K562 treated with DMSO at 1 percent for 12 hours (cell line): ENCODE results near the gene VIPR1. TPM values are rescaled to one million over a fixed set of nuclear protein-coding genes. Genes with fewer than 3 reads are reported as not detected.

ENCODE experiments used
- total RNA-seq: library from RNA; unstranded; fragments of 300-600 nt; gene quantifications from 2 replicates; pipeline ENCODE4 v1.2.3, GENCODE V29; 2022; ENCODE audit not compliant: insufficient read depth

Gene VIPR1, protein sequence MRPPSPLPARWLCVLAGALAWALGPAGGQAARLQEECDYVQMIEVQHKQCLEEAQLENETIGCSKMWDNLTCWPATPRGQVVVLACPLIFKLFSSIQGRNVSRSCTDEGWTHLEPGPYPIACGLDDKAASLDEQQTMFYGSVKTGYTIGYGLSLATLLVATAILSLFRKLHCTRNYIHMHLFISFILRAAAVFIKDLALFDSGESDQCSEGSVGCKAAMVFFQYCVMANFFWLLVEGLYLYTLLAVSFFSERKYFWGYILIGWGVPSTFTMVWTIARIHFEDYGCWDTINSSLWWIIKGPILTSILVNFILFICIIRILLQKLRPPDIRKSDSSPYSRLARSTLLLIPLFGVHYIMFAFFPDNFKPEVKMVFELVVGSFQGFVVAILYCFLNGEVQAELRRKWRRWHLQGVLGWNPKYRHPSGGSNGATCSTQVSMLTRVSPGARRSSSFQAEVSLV
- not detected in 2 replicates for total RNA-seq

DNA sequence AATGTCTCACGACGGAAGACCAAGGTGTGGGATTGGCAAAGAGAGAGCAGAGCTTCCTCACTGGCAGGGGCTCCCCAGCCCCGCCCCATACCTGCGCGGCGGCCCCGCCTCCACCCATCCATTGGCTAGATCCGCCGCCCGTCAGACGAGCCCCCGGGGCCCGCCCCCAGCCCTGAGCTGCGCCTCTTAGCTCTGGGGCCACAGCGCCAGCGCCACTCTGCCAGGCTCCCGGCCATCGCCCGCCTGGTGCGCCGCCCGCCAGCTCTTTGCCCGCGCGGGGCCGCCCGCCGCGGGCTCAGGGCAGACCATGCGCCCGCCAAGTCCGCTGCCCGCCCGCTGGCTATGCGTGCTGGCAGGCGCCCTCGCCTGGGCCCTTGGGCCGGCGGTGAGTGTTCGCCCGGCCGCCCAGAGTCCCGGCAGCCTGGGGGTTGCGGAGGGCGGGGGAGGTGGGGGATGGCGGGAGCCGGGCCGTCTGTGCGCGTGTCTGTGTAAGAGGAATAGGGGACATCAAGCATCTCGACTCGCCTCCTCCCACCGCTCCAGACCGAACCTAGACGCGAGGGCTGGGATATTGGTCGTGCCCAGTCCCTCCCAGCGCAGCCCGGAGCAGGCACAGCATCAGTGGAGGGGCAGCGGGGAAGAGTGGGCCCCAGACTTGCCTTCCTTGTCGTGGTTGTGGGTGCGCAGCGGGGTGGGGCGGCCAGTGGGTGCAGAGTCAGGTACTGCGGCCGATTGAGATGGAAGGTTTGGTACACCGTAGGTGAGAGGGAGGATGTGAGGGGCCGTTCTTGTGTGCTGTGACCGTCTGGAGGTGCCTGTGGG is at the start of gene VIPR1:
Gene VIPR1 (plus strand): TSS at position 215 of the 822 bp plus-strand sequence. CDS start 93 bp downstream, at position 308.

DNA sequence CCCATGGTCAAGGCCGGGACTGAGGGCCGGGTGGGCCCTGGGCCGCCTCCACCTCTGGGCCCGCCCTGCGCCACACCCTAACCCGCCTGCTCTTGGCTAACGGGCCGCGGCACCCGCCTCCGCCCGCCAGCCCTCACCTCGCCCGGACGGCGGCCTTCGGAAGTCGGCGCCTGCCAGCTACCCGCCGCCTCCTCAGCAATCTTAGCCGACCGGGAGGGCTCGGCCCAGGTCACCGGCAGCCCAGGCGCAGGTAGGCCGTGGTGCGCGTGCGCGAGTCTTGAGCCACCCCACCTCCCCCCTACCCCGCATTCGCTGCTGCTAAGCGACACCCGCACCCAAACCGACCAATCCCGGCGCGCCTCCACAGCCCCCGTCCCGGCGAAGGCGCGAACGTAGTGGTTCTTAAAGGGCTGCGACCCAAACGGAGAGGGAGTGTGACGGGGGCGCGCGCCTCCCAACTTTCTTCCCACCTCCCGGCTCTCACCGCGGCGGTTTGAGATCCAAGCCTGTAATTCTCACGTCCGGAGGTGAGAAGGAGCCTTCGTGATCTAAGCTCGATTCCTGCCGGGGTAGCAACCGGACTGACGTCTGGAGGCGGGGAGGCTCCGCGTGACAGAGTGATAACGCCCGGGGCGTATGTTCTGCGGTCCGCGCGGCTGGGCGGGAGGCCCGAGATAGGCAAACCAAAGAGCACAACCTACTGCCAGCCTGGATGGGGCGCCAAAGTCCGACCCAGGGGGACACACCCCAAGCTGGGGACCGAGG is 79.4 kb downstream of the VIPR1 start, which contains the start of gene SEC22C:
Gene SEC22C (minus strand): TSS at position 259 of the 765 bp plus-strand sequence. CDS start 12,921 bp downstream, outside the sequence.

Other genes starting within 250 kb of the VIPR1 start
- gene CCK, start 236.5 kb upstream of the VIPR1 start, total RNA-seq, result not detected in 2 replicates
- gene LYZL4, start 92.0 kb upstream of the VIPR1 start, total RNA-seq, result not detected in 2 replicates
- 38.7 and 83.7 TPM in 2 replicates for gene SEC22C, start 79.3 kb downstream of the VIPR1 start, total RNA-seq
- 64.0 and 84.1 TPM in 2 replicates for gene SS18L2, start 88.2 kb downstream of the VIPR1 start, total RNA-seq
- gene NKTR, start 98.0 kb downstream of the VIPR1 start, total RNA-seq, result 6.0 and 35.9 TPM in 2 replicates
- 1.2 and 1.6 TPM in 2 replicates for gene ZBTB47, start 151.1 kb downstream of the VIPR1 start, total RNA-seq
- not detected in 2 replicates for gene KLHL40, start 182.9 kb downstream of the VIPR1 start, total RNA-seq
- gene HHATL, start 200.2 kb downstream of the VIPR1 start, total RNA-seq, result not detected in 2 replicates